LNCaP clone FGC (cell line): ENCODE measurements around the gene GRIK4.
"Not testable (repeated sequence)": the region's sequence is repeated elsewhere in the genome, so short reads cannot be mapped to it uniquely, and the experiment has no call there.

Experiments
- DNase-seq: peaks from one replicate; pipeline ENCODE4 v3.0.0-alpha.2; 2011; ENCODE audit warnings: low read depth
- H3K4me3 ChIP-seq: 2 replicates; pipeline ENCODE4 v1.5.1; 2011; ENCODE audit warnings: mild to moderate bottlenecking, low read depth, low read length, control low read depth
- CTCF ChIP-seq: IDR thresholded peaks from 2 replicates; pipeline ENCODE4 v1.5.1; 2012; ENCODE audit warnings: mild to moderate bottlenecking; ENCODE audit not compliant: control insufficient read depth, insufficient read depth; ENCODE audit errors: extremely low read depth

Gene GRIK4

GRCh38 chr11:121029153-121029552, 517.6 kb downstream of the GRIK4 start:
- H3K4me3 ChIP-seq: no peak overlapping the region
- no peak for DNase-seq
- TF ChIP-seq CTCF: no peak

- no peak for TF ChIP-seq CTCF
- H3K4me3 ChIP-seq: no peak overlapping the region
- DNase-seq: no peak
Observed at GRCh38 chr11:121029813-121030445, 518.4 kb downstream of the GRIK4 start.

GRCh38 chr11:121031167-121031566, 519.6 kb downstream of the GRIK4 start:
- DNase-seq: no peak
- no peak for TF ChIP-seq CTCF
- no peak overlapping the region for H3K4me3 ChIP-seq

- not testable (repeated sequence) for DNase-seq, H3K4me3 ChIP-seq
Observed at GRCh38 chr11:121031648-121032047, 520.1 kb downstream of the GRIK4 start.

- H3K4me3 ChIP-seq: no peak overlapping the region
- DNase-seq: no peak
- peak; percentile 32; the same call in 1 of the 2 replicates for TF ChIP-seq CTCF
Observed at GRCh38 chr11:121032546-121032945, 521.0 kb downstream of the GRIK4 start.

GRCh38 chr11:121033635-121034034, 522.1 kb downstream of the GRIK4 start:
- H3K4me3 ChIP-seq: no peak overlapping the region
- no peak for DNase-seq
- TF ChIP-seq CTCF: no peak

- no peak for TF ChIP-seq CTCF
- H3K4me3 ChIP-seq: no peak overlapping the region
- DNase-seq: no peak
Observed at GRCh38 chr11:121035169-121035755, 523.7 kb downstream of the GRIK4 start.
